Vagina (tissue), 2 donors: ENCODE results near the gene LY6G6C. TPM values are rescaled to one million over a fixed set of nuclear protein-coding genes. Genes with fewer than 3 reads are reported as not detected.
"Not testable (repeated sequence)": the region's sequence is repeated elsewhere in the genome, so short reads cannot be mapped to it uniquely, and the experiment has no call there.

Experiments used
- DNase-seq, 2 donors: peaks; one replicate each; pipeline ENCODE4 v3.0.0-alpha.2; 2017; ENCODE audit errors: extremely low spot score in 2 of 2
- H3K27ac ChIP-seq: fragments of 200-600 bp; sonication (generic); one replicate; pipeline ENCODE4 v1.5.1; 2019
- H3K27me3 ChIP-seq: fragments of 200-600 bp; sonication (generic); one replicate; pipeline ENCODE4 v1.5.1; 2019
- H3K36me3 ChIP-seq, 2 donors: fragments of 200-600 bp; sonication (generic); one replicate each; pipeline ENCODE4 v1.5.1; 2017 to 2019
- H3K4me1 ChIP-seq: fragments of 200-600 bp; sonication (generic); one replicate; pipeline ENCODE4 v1.5.1; 2019
- H3K4me3 ChIP-seq, 2 donors: fragments of 200-600 bp; sonication (generic); 1 replicate in 1 of 2; 2 replicates in 1 of 2; pipeline ENCODE4 v1.5.1; 2016 to 2019
- H3K9me3 ChIP-seq: fragments of 200-600 bp; sonication (generic); one replicate; pipeline ENCODE4 v1.5.1; 2019
- POLR2A ChIP-seq, 2 donors: fragments of 450-650 bp; IDR thresholded peaks; one replicate each; pipeline ENCODE4 v1.6.1; 2017; ENCODE audit warnings: antibody characterized with exemption in 2 of 2, mild to moderate bottlenecking in 2 of 2, moderate library complexity in 2 of 2
- POLR2AphosphoS5 ChIP-seq, 2 donors: sonication (generic); formaldehyde crosslinking; IDR thresholded peaks; one replicate each; pipeline ENCODE4 v1.9.0; 2017; ENCODE audit warnings: antibody characterized with exemption in 2 of 2, mild to moderate bottlenecking in 2 of 2, low read depth in 1 of 2; ENCODE audit not compliant: insufficient read depth in 1 of 2
- intact Hi-C: fragments of 100-400 bp; cut with DNase I; formaldehyde crosslinking; loops from one replicate; pipeline ENCODE4 v1.15.1; 2023
- total RNA-seq: library from RNA; depleted of rRNA; stranded (reverse); fragments of >200 nt; gene quantifications from one replicate; pipeline ENCODE4 v1.2.3, GENCODE V29; 2016
- TF ChIP-seq, protein P1 (sequence below), 3 experiments: fragments of 450-650 bp in 2 of 3; fragments of 200-600 bp in 1 of 3; sonication (generic) in 1 of 3; IDR thresholded peaks; one replicate each; pipeline ENCODE4 v1.5.1; 2017 to 2019; ENCODE audit warnings: antibody characterized with exemption in 3 of 3, mild to moderate bottlenecking in 2 of 3, moderate library complexity in 2 of 3

LY6G6C gene
- total RNA-seq, 1 donor from 2014 or later = not detected

DNA sequence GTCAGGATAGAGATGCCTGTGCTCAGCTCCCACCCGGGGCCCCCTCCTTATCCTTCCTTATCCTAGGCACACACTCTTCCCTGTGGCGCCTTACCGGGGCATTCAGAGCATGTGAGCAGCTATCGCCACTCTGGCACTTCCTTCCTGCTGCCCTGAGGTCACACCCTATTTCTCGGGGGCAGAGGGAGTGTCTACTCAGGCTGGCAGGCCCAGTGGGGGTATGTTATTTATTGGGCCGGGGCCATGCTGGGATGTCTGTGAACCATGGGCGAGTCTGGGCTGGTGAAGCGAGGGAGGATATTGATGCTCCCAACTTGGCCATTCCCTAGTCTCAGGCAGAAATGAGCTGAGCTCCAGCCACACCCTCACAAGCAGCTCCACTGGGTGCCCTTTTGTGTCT lies 10.3 kb downstream of the LY6G6C start:
- Histone ChIP-seq H3K9me3 (no peaks in the 10 kb centered on the region), H3K27ac (no peak overlapping the region), H3K36me3 (no peaks in the 10 kb centered on the region), H3K4me1 (peaks cover 14% of the 10 kb centered on the region), H3K27me3 (no peaks in the 10 kb centered on the region), H3K4me3 (no peak overlapping the region)
- intact Hi-C loops = no loop called here
- no peak for DNase-seq
- TF ChIP-seq POLR2AphosphoS5 (IDR thresholded peaks at IDR 0.05; ENCODE audit: insufficient read depth in 1 of 2, low read depth in 1 of 2) (peak in 1 of 2 donors; percentile 25), POLR2A (IDR thresholded peaks at IDR 0.05) (no peak)
- TF ChIP-seq, protein P1, sequence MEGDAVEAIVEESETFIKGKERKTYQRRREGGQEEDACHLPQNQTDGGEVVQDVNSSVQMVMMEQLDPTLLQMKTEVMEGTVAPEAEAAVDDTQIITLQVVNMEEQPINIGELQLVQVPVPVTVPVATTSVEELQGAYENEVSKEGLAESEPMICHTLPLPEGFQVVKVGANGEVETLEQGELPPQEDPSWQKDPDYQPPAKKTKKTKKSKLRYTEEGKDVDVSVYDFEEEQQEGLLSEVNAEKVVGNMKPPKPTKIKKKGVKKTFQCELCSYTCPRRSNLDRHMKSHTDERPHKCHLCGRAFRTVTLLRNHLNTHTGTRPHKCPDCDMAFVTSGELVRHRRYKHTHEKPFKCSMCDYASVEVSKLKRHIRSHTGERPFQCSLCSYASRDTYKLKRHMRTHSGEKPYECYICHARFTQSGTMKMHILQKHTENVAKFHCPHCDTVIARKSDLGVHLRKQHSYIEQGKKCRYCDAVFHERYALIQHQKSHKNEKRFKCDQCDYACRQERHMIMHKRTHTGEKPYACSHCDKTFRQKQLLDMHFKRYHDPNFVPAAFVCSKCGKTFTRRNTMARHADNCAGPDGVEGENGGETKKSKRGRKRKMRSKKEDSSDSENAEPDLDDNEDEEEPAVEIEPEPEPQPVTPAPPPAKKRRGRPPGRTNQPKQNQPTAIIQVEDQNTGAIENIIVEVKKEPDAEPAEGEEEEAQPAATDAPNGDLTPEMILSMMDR (IDR thresholded peaks at IDR 0.05) = no peak

DNA sequence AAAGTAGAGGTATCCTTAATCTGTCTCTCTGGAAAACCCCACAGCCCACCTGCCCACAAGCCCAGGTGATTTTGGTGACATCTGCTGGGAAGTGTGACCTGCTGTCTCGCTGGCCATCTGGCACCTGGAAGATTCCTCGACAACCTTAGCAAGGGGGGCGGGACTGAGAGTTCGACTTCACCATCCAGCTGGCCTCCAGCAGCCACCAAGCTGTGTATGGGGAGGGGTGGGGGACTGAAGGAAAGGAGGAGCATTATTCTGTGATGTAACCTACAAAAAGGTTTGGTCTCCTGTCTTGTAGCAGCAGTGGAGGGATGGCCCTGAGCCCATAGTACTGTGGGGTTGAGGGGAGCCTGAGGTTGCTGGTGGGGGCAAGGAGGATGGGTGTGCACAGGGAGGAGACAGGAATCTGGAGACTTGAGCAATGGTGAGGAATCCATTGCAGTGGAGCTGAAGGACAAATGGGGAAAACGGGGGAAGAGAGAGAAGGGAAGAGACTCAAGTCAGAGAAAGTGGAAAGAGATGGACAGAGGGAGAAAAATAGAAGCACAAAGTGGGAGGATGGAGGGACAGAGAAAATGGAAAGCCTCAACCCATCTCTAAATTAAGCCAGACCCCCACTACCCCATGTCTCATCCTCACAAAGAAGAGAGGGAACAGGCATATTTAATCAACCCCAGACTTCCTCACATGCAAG lies 10.9 kb downstream of the LY6G6C start:
- TF ChIP-seq, protein P1 (IDR thresholded peaks at IDR 0.05) = no peak
- TF ChIP-seq POLR2AphosphoS5 (IDR thresholded peaks at IDR 0.05; ENCODE audit: insufficient read depth in 1 of 2, low read depth in 1 of 2) = no peak
- no peak for TF ChIP-seq POLR2A (IDR thresholded peaks at IDR 0.05)
- intact Hi-C loops = no loop called here
- H3K27me3 ChIP-seq = no peaks in the 10 kb centered on the region
- H3K4me3 ChIP-seq = no peak overlapping the region
- no peak for DNase-seq
- no peaks in the 10 kb centered on the region for H3K9me3 ChIP-seq
- H3K4me1 ChIP-seq = peaks cover 14% of the 10 kb centered on the region
- H3K36me3 ChIP-seq = no peaks in the 10 kb centered on the region
- H3K27ac ChIP-seq = no peak overlapping the region

DNA sequence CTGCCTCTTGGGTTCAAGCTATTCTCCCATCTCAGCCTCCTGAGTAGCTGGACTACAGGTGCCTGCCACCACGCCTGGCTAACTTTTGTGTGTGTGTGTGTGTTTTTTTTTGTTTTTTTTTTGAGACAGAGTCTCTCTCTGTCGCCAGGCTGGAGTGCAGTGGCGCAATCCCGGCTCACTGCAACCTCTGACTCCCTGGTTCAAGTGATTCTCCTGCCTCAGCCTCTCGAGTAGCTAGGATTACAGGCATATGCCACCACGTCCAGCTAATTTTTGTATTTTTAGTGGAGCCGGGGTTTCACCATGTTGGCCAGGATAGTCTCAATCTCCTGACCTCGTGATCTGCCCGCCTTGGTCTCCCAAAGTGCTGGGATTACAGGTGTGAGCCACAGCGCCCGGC lies 12.4 kb downstream of the LY6G6C start:
- H3K36me3 ChIP-seq, H3K9me3 ChIP-seq, DNase-seq, intact Hi-C loops, H3K27me3 ChIP-seq, H3K4me3 ChIP-seq, H3K27ac ChIP-seq: not testable (repeated sequence)
- H3K4me1 ChIP-seq = peaks cover 10% of the 10 kb centered on the region

DNA sequence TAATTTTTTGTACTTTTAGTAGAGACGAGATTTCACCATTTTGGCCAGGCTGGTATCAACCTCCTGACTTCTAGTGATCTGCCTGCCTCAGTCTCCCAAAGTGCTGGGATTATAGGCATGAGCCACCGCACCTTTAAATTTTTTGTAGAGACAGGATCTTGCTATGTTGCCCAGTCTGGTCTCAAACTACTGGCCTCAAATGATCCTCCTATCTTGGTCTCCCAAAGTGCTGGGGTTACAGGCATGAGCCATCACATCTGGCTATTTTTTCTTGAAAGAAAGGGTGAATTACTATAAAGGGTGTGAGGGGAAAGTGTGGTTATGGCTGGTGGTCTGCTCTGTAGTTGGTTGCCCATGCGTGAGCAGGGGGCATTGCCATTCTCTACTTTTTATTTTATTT lies 13.3 kb downstream of the LY6G6C start:
- DNase-seq = no peak
- H3K4me1 ChIP-seq = peaks cover 13% of the 10 kb centered on the region
- H3K36me3 ChIP-seq = no peaks in the 10 kb centered on the region
- TF ChIP-seq POLR2A (IDR thresholded peaks at IDR 0.05) (no peak), POLR2AphosphoS5 (IDR thresholded peaks at IDR 0.05; ENCODE audit: insufficient read depth in 1 of 2, low read depth in 1 of 2) (no peak)
- TF ChIP-seq, protein P1 (IDR thresholded peaks at IDR 0.05) = no peak
- intact Hi-C loops = no loop called here
- no peak overlapping the region for H3K4me3 ChIP-seq
- H3K9me3 ChIP-seq = no peaks in the 10 kb centered on the region
- no peak overlapping the region for H3K27ac ChIP-seq
- H3K27me3 ChIP-seq = no peaks in the 10 kb centered on the region

DNA sequence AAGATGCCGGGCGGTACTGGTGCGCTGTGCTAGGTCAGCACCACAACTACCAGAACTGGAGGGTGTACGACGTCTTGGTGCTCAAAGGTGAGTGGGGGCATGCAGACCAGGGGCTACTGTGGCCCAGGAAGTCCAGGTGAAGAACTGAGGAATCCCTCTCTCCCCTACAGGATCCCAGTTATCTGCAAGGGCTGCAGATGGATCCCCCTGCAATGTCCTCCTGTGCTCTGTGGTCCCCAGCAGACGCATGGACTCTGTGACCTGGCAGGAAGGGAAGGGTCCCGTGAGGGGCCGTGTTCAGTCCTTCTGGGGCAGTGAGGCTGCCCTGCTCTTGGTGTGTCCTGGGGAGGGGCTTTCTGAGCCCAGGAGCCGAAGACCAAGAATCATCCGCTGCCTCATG lies 13.8 kb downstream of the LY6G6C start:
- no peak overlapping the region for H3K27ac ChIP-seq
- intact Hi-C loops = no loop called here
- peaks cover 13% of the 10 kb centered on the region for H3K4me1 ChIP-seq
- no peak overlapping the region for H3K4me3 ChIP-seq
- H3K36me3 ChIP-seq = no peaks in the 10 kb centered on the region
- DNase-seq = no peak
- no peaks in the 10 kb centered on the region for H3K9me3 ChIP-seq
- TF ChIP-seq, protein P1 (IDR thresholded peaks at IDR 0.05) = no peak
- TF ChIP-seq POLR2AphosphoS5 (IDR thresholded peaks at IDR 0.05; ENCODE audit: insufficient read depth in 1 of 2, low read depth in 1 of 2) (no peak), POLR2A (IDR thresholded peaks at IDR 0.05) (no peak)
- no peaks in the 10 kb centered on the region for H3K27me3 ChIP-seq
